GM12801 (cell line): Measurements from ENCODE around the gene CR1.

ENCODE experiments used
- CTCF ChIP-seq: IDR thresholded peaks from one replicate; pipeline ENCODE4 v1.5.1; 2011; ENCODE audit warnings: control low read depth; ENCODE audit not compliant: insufficient read length; ENCODE audit errors: extremely low read depth

CR1 gene

DNA sequence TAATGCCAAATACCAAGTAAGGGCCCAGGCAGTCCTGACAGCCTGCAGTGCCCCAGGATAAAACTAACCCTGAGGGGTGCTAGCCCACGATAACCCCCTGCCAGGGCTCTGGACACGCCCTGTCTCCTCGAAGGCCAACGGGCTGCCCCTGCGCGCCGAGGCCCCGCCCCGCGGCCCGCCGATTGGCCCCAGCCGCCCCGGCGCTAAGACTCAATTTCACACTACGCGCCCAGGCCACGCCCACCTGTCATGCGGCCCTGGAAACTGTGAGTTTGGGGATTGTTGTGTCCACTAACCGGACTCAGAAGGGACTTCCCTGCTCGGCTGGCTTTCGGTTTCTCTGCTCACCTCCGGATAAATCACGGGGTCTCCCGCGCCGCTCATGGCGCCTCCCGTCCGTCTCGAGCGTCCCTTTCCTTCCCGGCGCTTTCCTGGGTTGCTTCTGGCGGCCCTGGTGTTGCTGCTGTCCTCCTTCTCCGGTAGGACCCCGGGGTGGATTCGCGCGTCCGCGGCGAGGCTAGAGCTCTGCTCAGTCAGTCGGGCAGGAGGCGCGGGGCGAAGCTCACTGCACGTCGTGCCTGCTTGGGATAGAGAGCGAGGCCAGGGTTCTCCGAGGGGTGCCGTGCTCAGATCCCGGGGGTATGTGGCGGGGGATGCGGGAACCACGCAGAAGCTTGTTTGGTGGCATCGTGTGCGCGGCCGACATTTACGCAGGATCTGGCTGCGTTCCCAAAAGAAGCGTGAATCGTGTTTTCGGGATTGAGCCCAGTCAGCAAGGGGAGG, 149.1 kb downstream of the CR1 start, which contains the start of gene CR1L:
TSS of gene CR1L (plus strand) at position 282 of the 783 bp plus-strand sequence. CDS start at position 383, 101 bp downstream.
- no peak for TF ChIP-seq CTCF

- TF ChIP-seq CTCF, result no peak
Measured at GRCh38 chr1:207645635-207646081, 149.7 kb downstream of the CR1 start.

GRCh38 chr1:207646171-207646570, 150.2 kb downstream of the CR1 start:
- no peak for TF ChIP-seq CTCF

DNA sequence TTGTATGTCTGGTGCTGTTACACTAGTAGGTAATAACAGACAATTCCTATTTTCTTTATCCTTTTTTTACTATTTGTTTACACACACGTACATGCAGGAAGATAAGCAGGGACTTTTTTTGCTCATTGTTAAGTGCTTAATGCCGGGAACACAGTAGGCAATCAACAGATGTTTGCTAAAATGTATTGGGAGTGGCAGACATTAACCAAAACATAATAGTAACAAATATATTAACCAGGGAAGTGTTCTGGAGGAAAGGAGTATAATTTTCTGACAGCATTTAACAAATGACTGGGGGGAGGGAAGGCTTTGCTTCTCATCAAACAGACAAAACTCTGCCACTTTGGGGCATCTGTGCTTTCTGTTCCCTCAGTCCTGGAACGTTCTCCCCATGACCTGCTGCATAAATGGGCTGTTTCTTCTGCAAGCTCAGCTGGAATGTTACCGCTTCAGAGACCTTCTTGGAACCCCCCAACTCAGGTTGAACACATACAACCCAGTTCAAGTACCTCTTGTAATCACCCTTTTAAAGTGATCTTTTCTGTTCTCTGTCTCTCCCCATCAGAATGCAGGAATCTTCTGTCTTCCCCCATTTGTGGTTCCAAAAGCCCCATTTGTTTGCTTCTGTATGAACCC, 151.1 kb downstream of the CR1 start:
- no peak for TF ChIP-seq CTCF

GRCh38 chr1:207647671-207648333, 151.8 kb downstream of the CR1 start:
- no peak for TF ChIP-seq CTCF

- no peak for TF ChIP-seq CTCF
Measured at GRCh38 chr1:207648334-207649209, 152.6 kb downstream of the CR1 start.
